Naive thymus-derived CD4-positive, alpha-beta T cell (primary cell): ENCODE measurements around the gene MARK3. TPM values are rescaled to one million over a fixed set of nuclear protein-coding genes. Genes with fewer than 3 reads are reported as not detected.

Source experiments
- ATAC-seq: fragments of 150-1000 bp; cut with Tn5 transposase; 2 replicates; pipeline ENCODE4 v1.10.0; 2021; ENCODE audit warnings: mild to moderate bottlenecking, moderate library complexity
- CTCF ChIA-PET: fragments of 350-600 bp; sonication (Branson Sonifier 250); formaldehyde crosslinking; loops from one replicate; lab custom pipeline; 2021; ENCODE audit warnings: antibody characterized with exemption; lab: Charles Lee
- POLR2A ChIA-PET: fragments of 350-600 bp; sonication (Branson Sonifier 250); formaldehyde crosslinking; loops from one replicate; lab custom pipeline; 2021; ENCODE audit warnings: antibody characterized with exemption, inconsistent platforms; lab: Charles Lee
- DNase-seq, 9 donors: peaks; one replicate each; pipeline versions ENCODE4 v3.0.0 to v3.0.0-alpha.2; 2020 to 2022; ENCODE audit warnings: mixed read lengths in 1 of 9
- H3K27ac ChIP-seq: one replicate; pipeline ENCODE4 v1.7.0; 2013; ENCODE audit warnings: mild to moderate bottlenecking, low read depth, low read length, moderate library complexity
- H3K27me3 ChIP-seq, 2 donors: one replicate each; pipeline ENCODE4 v1.7.0; 2013; ENCODE audit warnings: low read length in 2 of 2, mild to moderate bottlenecking in 2 of 2, moderate library complexity in 2 of 2; ENCODE audit not compliant: control insufficient read depth in 2 of 2, insufficient read depth in 2 of 2
- H3K36me3 ChIP-seq, 3 experiments: 1 replicate in 2 of 3; 2 replicates in 1 of 3; pipeline ENCODE4 v1.7.0; 2013; ENCODE audit warnings: low read length in 3 of 3, mild to moderate bottlenecking in 3 of 3, moderate library complexity in 1 of 3; ENCODE audit not compliant: insufficient read depth in 3 of 3, control insufficient read depth in 2 of 3
- H3K4me1 ChIP-seq, 2 donors: one replicate each; pipeline ENCODE4 v1.7.0; 2013; ENCODE audit warnings: low read length in 2 of 2, mild to moderate bottlenecking in 2 of 2, moderate library complexity in 1 of 2; ENCODE audit not compliant: control insufficient read depth in 2 of 2, insufficient read depth in 2 of 2
- H3K4me3 ChIP-seq: 2 replicates; pipeline ENCODE4 v1.7.0; 2013; ENCODE audit warnings: mild to moderate bottlenecking, low read length
- H3K9me3 ChIP-seq, 3 experiments: 1 replicate in 2 of 3; 2 replicates in 1 of 3; pipeline ENCODE4 v1.7.0; 2013; ENCODE audit warnings: low read length in 3 of 3; ENCODE audit not compliant: control insufficient read depth in 2 of 3
- H3K27ac Mint-ChIP-seq, 9 donors: one replicate each; pipeline ENCODE4 v1.8.0; 2020 to 2022; ENCODE audit warnings: mixed read lengths in 9 of 9, mild to moderate bottlenecking in 8 of 9, moderate library complexity in 5 of 9, inconsistent platforms in 2 of 9
- H3K27me3 Mint-ChIP-seq, 5 donors: one replicate each; pipeline ENCODE4 v1.8.0; 2021 to 2022; ENCODE audit warnings: mixed read lengths in 5 of 5, mild to moderate bottlenecking in 1 of 5
- H3K36me3 Mint-ChIP-seq, 5 donors: one replicate each; pipeline ENCODE4 v1.8.0; 2020 to 2022; ENCODE audit warnings: mixed read lengths in 5 of 5, mild to moderate bottlenecking in 3 of 5, inconsistent platforms in 1 of 5
- H3K4me1 Mint-ChIP-seq, 7 donors: one replicate each; pipeline ENCODE4 v1.8.0; 2020 to 2022; ENCODE audit warnings: mixed read lengths in 7 of 7, mild to moderate bottlenecking in 3 of 7, inconsistent platforms in 1 of 7
- H3K4me3 Mint-ChIP-seq, 10 donors: one replicate each; pipeline ENCODE4 v1.8.0; 2020 to 2022; ENCODE audit warnings: mild to moderate bottlenecking in 10 of 10, mixed read lengths in 10 of 10, moderate library complexity in 6 of 10, inconsistent platforms in 2 of 10
- H3K9me3 Mint-ChIP-seq, 11 donors: one replicate each; pipeline ENCODE4 v1.8.0; 2020 to 2022; ENCODE audit warnings: mixed read lengths in 11 of 11, mild to moderate bottlenecking in 4 of 11, inconsistent platforms in 1 of 11, moderate library complexity in 1 of 11
- intact Hi-C, 2 donors: fragments of 100-400 bp; cut with micrococcal nuclease; formaldehyde crosslinking; loops; one replicate each; pipeline ENCODE4 v1.15.1; 2023
- polyA plus RNA-seq, 2 donors: library from polyadenylated mRNA; unstranded; fragments of 300-500 nt; fragmentation: Illumina TruSeq; gene quantifications; one replicate each; pipeline ENCODE4 v1.2.3, GENCODE V29; 2021
- total RNA-seq, 6 experiments: library from RNA in 5 of 6; stranded (reverse) in 5 of 6; gene quantifications; 1 replicate in 5 of 6; 2 replicates in 1 of 6; pipeline ENCODE4 v1.2.3 and lab custom pipeline; 2021 to 2026

Gene MARK3
- total and polyA plus RNA-seq, 7 experiments from 2014 or later: 28.2 to 133 (median 100) TPM

DNA sequence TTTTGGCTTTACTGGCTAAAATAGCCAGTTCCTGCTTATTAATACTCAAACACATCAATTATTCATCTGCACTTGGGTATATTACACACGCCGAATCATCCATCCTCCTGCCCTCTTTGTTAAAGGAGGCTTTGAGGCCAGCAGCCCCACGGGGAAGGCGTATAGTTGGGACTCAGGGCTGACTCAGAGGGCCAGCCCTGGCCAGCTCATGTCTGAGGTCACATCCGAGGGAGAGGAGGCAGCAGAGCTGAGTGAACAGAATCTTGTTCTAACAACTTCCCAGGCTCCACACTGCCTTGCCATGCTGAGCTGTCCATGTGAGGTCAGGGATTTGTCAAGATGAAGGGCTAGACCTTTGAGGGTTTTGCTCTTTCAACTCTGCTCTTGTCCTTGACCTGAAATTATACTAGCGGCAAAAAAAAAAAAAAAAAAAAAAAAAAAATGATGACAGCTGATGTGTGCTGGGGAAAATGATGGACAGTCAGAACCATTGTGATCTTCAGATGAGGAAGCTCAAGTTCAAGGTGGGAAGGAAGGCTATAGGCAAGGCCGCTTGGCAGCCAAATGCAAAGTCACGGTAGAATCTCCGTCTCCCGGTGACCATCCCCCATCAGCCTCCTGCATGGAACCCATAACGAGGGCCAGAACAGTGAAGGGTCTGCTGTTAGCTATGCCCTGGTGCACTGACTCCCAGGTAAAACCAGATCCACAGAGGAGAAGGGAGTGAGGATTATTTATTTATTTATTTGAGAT lies 12.5 kb upstream of the MARK3 start:
- Mint-ChIP-seq H3K4me3 (no peak overlapping the region), H3K36me3 (no peaks in the 10 kb centered on the region), H3K9me3 (no peaks in the 10 kb centered on the region), H3K4me1 (no peaks in the 10 kb centered on the region), H3K27me3 (peaks cover 0 to 15% (median 9%) of the 10 kb centered on the region in 5 donors), H3K27ac (no peak overlapping the region)
- Histone ChIP-seq H3K4me3 (no peak overlapping the region), H3K36me3 (no peaks in the 10 kb centered on the region), H3K4me1 (no peaks in the 10 kb centered on the region), H3K27ac (no peak overlapping the region), H3K9me3 (no peaks in the 10 kb centered on the region), H3K27me3 (no peaks in the 10 kb centered on the region)
- POLR2A ChIA-PET: no interaction called here
- DNase-seq: no peak
- ATAC-seq: peak; percentile 77
- CTCF ChIA-PET: interaction anchor here (0.9 kb wide), 1 partner anchor 19 kb away, joined by 3 read pairs; no protein-coding TSS in a partner anchor
- intact Hi-C loops: no loop called here

DNA sequence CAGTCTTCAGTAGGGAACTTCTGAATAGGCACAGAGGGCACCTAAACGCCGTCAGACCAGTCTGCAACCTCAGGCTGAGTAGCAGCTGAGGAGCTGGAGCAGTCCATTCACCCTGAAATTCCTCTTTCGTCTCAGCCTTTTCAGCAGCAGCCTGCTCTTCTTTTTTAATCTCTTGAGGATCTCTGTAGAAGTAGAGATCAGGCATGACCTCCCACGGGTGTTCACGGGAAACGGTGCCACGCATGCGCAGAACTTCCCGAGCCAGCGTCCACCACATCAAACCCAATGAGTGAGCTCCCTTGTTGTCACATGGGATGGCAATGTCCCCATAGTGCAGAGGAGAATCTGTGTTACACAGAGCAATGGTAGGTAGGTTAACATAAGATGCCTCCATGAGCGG lies 11.1 kb upstream of the MARK3 start:
- H3K9me3 Mint-ChIP-seq: no peaks in the 10 kb centered on the region
- peaks cover 0 to 2% (median 0%) of the 10 kb centered on the region in 7 donors for H3K4me1 Mint-ChIP-seq
- peaks cover 0 to 23% (median 9%) of the 10 kb centered on the region in 5 donors for H3K27me3 Mint-ChIP-seq
- DNase-seq (no peak), ATAC-seq (no peak)
- H3K36me3 Mint-ChIP-seq: no peaks in the 10 kb centered on the region
- no peaks in the 10 kb centered on the region for H3K36me3 ChIP-seq
- peak overlapping the region in 1 of 9 donors; percentile 20 for H3K27ac Mint-ChIP-seq
- no peaks in the 10 kb centered on the region for H3K27me3 ChIP-seq
- ChIA-PET POLR2A (no interaction called here), CTCF (no interaction called here)
- no peaks in the 10 kb centered on the region for H3K4me1 ChIP-seq
- H3K27ac ChIP-seq: no peak overlapping the region
- no peak overlapping the region for H3K4me3 Mint-ChIP-seq
- intact Hi-C loops: no loop called here
- no peaks in the 10 kb centered on the region for H3K9me3 ChIP-seq
- H3K4me3 ChIP-seq: no peak overlapping the region

DNA sequence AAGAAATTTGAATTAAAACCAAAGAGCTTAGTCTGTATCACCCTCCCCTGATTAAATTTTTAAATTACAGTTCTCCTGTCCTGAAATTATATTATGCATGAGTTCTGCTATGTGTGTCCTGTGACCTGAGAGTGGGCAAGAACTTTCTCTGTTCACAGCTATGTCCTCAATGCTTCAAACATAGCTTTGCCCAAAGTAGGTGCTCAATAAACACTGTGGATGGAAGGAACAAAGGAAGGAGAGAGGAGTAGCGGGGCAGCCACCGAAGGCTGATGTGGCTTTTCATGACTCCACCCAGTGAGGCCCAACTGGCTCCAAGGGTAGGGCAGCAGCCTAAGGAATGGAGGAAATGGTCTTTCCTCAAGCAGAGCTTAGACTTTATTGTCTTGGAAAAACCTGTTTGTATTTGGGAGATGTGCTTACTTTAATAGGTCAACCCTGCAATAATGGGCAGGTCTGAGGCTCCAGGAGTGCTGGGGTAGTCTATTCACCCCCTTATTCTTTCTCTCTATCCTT lies 7.6 kb upstream of the MARK3 start:
- H3K9me3 Mint-ChIP-seq: no peaks in the 10 kb centered on the region

DNA sequence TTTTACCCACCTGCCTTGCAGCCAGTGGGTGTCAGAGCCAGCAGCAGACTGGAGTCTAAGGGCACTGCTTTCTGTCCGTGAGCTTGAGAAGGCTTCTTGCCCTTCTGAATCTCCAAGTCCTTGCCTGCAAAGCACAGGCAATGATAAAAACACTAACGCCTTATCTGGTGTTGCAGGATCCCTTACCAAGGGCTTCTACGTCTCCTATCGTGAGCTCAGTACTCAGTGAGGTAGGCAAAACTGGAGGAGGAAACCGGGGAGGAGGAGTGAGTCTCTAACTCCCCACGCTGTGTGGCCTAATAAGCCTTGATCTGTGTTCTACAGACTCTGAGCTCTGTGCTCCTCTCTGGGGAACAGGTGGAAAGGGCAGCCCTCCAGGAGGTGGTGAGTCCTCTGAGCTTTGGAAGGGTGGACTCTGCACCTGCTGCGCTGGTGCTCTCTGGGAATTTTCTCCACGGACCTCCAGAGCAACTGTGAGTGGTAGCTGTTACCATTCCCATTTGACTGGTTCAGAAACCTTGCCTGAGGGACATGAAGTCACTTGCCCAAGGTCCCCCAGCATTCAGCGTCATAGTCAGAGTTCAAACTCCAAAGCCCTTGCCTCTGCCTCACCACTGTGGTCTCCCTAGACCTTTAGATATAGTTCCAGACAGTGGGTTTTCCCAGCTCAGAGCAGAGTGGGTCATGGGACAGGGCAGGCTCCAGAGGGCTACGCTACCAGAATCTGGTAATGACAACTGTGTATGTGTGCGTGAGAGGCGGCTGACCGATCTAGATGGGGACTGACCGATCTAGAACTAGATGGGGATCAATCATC lies 7.0 kb upstream of the MARK3 start:
- Mint-ChIP-seq H3K27ac (no peak overlapping the region), H3K36me3 (peaks cover 0 to 1% (median 0%) of the 10 kb centered on the region in 5 donors), H3K4me3 (no peak overlapping the region), H3K9me3 (no peaks in the 10 kb centered on the region), H3K4me1 (peaks cover 0 to 12% (median 0%) of the 10 kb centered on the region in 7 donors), H3K27me3 (peaks cover 0 to 34% (median 9%) of the 10 kb centered on the region in 5 donors)
- H3K4me1 ChIP-seq: no peaks in the 10 kb centered on the region
- ChIA-PET CTCF (interaction anchor here (0.6 to 0.9 kb wide), 2 partner anchors 12 to 92 kb away, joined by 3 read pairs; no protein-coding TSS in a partner anchor), POLR2A (interaction anchor here (0.9 kb wide), 1 partner anchor 13 kb away, joined by 3 read pairs; no protein-coding TSS in a partner anchor)
- H3K4me3 ChIP-seq: no peak overlapping the region
- H3K36me3 ChIP-seq: no peaks in the 10 kb centered on the region
- no peak for DNase-seq
- H3K27me3 ChIP-seq: no peaks in the 10 kb centered on the region
- H3K27ac ChIP-seq: no peak overlapping the region
- intact Hi-C loops: no loop called here
- no peaks in the 10 kb centered on the region for H3K9me3 ChIP-seq
- ATAC-seq: no peak

More for the DNA sequence above, 7.6 kb upstream of the MARK3 start:
- H3K27me3 ChIP-seq: no peaks in the 10 kb centered on the region
- H3K4me1 ChIP-seq: no peaks in the 10 kb centered on the region
- Mint-ChIP-seq H3K27ac (no peak overlapping the region), H3K4me1 (peaks cover 0 to 9% (median 0%) of the 10 kb centered on the region in 7 donors), H3K4me3 (no peak overlapping the region), H3K36me3 (peaks cover 0 to 1% (median 0%) of the 10 kb centered on the region in 5 donors), H3K27me3 (peaks cover 0 to 34% (median 9%) of the 10 kb centered on the region in 5 donors)
- ATAC-seq (no peak), DNase-seq (no peak)
- H3K4me3 ChIP-seq: no peak overlapping the region
- no peaks in the 10 kb centered on the region for H3K36me3 ChIP-seq
- ChIA-PET POLR2A (interaction anchor here (0.9 kb wide), 1 partner anchor 14 kb away, joined by 3 read pairs; no protein-coding TSS in a partner anchor), CTCF (interaction anchor here (0.6 to 0.9 kb wide), 2 partner anchors 13 to 93 kb away, joined by 3 read pairs; no protein-coding TSS in a partner anchor)
- intact Hi-C loops: no loop called here
- no peak overlapping the region for H3K27ac ChIP-seq
- no peaks in the 10 kb centered on the region for H3K9me3 ChIP-seq

DNA sequence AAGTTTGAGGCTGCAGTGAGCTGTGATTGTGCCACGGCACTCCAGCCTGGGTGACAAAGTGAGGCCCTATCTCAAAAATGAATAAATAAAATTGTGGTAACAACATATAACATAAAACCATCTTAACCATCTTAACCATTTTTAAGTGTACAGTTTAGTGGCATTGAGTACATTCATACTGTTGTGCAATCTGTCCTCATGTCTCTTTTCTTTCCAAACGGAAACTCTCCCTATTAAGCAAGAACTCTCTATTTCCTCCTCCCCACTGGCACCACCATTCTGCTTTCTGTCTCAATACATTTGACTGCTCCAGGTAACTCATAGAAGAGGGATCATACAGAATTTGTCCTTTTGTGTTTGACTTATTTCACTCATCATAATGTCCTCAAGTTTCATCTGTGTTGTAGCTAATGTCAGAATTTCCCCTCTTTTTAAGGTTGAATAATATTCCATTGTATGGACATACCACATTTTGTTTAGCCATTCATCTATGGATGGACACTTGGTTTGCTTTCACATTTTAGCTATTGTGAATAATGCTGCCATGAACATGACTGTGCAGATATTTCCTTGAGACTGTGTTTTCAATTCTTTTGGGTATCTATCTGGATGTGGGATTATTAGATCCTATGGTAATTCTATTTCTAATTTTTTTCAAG lies 4.4 kb upstream of the MARK3 start:
- Mint-ChIP-seq H3K9me3 (no peaks in the 10 kb centered on the region), H3K27ac (no peak overlapping the region), H3K27me3 (peaks cover 0 to 25% (median 9%) of the 10 kb centered on the region in 5 donors), H3K36me3 (peaks cover 0 to 2% (median 0%) of the 10 kb centered on the region in 5 donors), H3K4me3 (no peak overlapping the region), H3K4me1 (peaks cover 0 to 22% (median 14%) of the 10 kb centered on the region in 7 donors)
- no peak overlapping the region for H3K27ac ChIP-seq
- peaks cover 5 to 7% of the 10 kb centered on the region in 2 donors for H3K4me1 ChIP-seq
- ATAC-seq: no peak
- ChIA-PET CTCF (no interaction called here), POLR2A (interaction anchor here (1.1 to 2.0 kb wide), 2 partner anchors 8 to 47 kb away, joined by 4 to 5 read pairs; partner anchors contain the start of gene EIF5)
- no peaks in the 10 kb centered on the region for H3K27me3 ChIP-seq
- H3K9me3 ChIP-seq: no peaks in the 10 kb centered on the region
- H3K4me3 ChIP-seq: no peak overlapping the region
- H3K36me3 ChIP-seq: no peaks in the 10 kb centered on the region
- intact Hi-C loops: loop anchor here in 1 of 2 donors (10.0 kb wide), 1 partner anchor 1646 kb away; no protein-coding TSS in a partner anchor
- DNase-seq: no peak

DNA sequence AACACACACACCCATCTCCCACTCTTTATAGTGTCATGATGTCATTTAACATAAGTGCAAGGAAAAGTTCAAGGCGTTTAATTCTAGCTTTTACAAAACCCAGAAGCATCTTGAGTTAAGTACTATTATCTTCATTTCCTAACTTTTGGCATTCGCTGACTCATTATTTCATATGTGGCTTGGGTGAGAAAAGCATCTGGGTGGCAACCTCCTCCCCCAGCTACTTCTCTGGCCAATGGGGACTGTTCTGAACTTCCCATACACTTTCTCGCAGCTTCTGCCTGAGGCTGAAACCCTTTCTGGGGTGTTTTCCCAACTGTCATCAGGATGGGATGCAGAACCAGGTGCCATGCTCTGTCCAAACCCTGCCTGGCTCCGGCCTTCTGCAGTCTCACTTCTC lies 2.8 kb upstream of the MARK3 start:
- no peak for ATAC-seq
- peak overlapping the region in 1 of 10 donors; percentile 15 for H3K4me3 Mint-ChIP-seq
- H3K36me3 ChIP-seq: no peaks in the 10 kb centered on the region
- peaks cover 0 to 7% (median 0%) of the 10 kb centered on the region in 5 donors for H3K36me3 Mint-ChIP-seq
- CTCF ChIA-PET: interaction anchor here (1.1 to 1.6 kb wide), 2 partner anchors 9 to 10 kb away, joined by 3 to 7 read pairs; no protein-coding TSS in a partner anchor
- H3K4me1 Mint-ChIP-seq: peaks cover 0 to 32% (median 18%) of the 10 kb centered on the region in 7 donors
- no peaks in the 10 kb centered on the region for H3K9me3 ChIP-seq
- H3K27me3 ChIP-seq: no peaks in the 10 kb centered on the region
- DNase-seq: no peak
- H3K4me3 ChIP-seq: no peak overlapping the region
- H3K27me3 Mint-ChIP-seq: peaks cover 0 to 25% (median 9%) of the 10 kb centered on the region in 5 donors
- POLR2A ChIA-PET: interaction anchor here (0.5 to 4.2 kb wide), 3 partner anchors 8 to 47 kb away, joined by 3 to 51 read pairs (median 3); partner anchors contain the start of gene EIF5
- peaks cover 13 to 14% of the 10 kb centered on the region in 2 donors for H3K4me1 ChIP-seq
- intact Hi-C loops: loop anchor here in 1 of 2 donors (10.0 kb wide), 1 partner anchor 1648 kb away; no protein-coding TSS in a partner anchor
- no peak overlapping the region for H3K27ac ChIP-seq
- H3K27ac Mint-ChIP-seq: no peak overlapping the region
- no peaks in the 10 kb centered on the region for H3K9me3 Mint-ChIP-seq
